H1 (cell line): ENCODE measurements around the gene RABL2B. TPM values are rescaled to one million over a fixed set of nuclear protein-coding genes. Genes with fewer than 3 reads are reported as not detected.

ENCODE experiments used
- CTCF ChIA-PET: fragments of 300-600 bp; sonication (Branson Sonifier 250); formaldehyde crosslinking; loops from one replicate; lab custom pipeline; 2021; ENCODE audit not compliant: partially characterized antibody; lab: Charles Lee
- POLR2A ChIA-PET: fragments of 300-600 bp; sonication (Branson Sonifier 250); formaldehyde crosslinking; loops from one replicate; lab custom pipeline; 2021; ENCODE audit warnings: inconsistent platforms; ENCODE audit not compliant: partially characterized antibody; lab: Charles Lee
- DNase-seq, 2 experiments: peaks; one replicate each; pipeline versions ENCODE4 v3.0.0 to v3.0.0-alpha.2; 2010 to 2022; ENCODE audit warnings: low spot score in 2 of 2, low read depth in 1 of 2, mixed read lengths in 1 of 2
- FAIRE-seq: peaks from 2 replicates; lab custom pipeline; 2011; peaks lifted over from hg19 to GRCh38; lab: Jason Lieb, UNC
- H2AFZ ChIP-seq: 2 replicates; pipeline ENCODE4 v1.8.1; 2012; ENCODE audit warnings: low read length, inconsistent platforms
- H2AK5ac ChIP-seq: 2 replicates; pipeline ENCODE4 v1.6.1; 2013; ENCODE audit warnings: low read depth, low read length
- H2BK120ac ChIP-seq: replicated peaks from 2 replicates; pipeline ENCODE3; 2013; ENCODE audit warnings: low read depth, low read length, inconsistent platforms
- H2BK12ac ChIP-seq: 2 replicates; pipeline ENCODE4 v1.6.1; 2013; ENCODE audit warnings: low read depth, low read length
- H2BK15ac ChIP-seq: 2 replicates; pipeline ENCODE4 v1.6.1; 2013; ENCODE audit warnings: low read length
- H2BK20ac ChIP-seq: 2 replicates; pipeline ENCODE4 v1.6.1; 2013; ENCODE audit warnings: low read length
- H2BK5ac ChIP-seq: 2 replicates; pipeline ENCODE4 v1.6.1; 2013; ENCODE audit warnings: low read depth, low read length
- H3K14ac ChIP-seq: 2 replicates; pipeline ENCODE4 v1.6.1; 2013; ENCODE audit warnings: inconsistent platforms; ENCODE audit not compliant: insufficient read length
- H3K18ac ChIP-seq: 2 replicates; pipeline ENCODE4 v1.6.1; 2013; ENCODE audit warnings: low read length; ENCODE audit errors: extremely low read depth
- H3K23ac ChIP-seq: 2 replicates; pipeline ENCODE4 v1.6.1; 2013; ENCODE audit warnings: inconsistent platforms; ENCODE audit not compliant: insufficient read length
- H3K23me2 ChIP-seq: 2 replicates; pipeline ENCODE4 v1.6.1; 2013; ENCODE audit warnings: low read depth, low read length
- H3K27ac ChIP-seq: 2 replicates; pipeline ENCODE4 v1.6.1; 2011; ENCODE audit warnings: low read depth, low read length, inconsistent platforms
- H3K27me3 ChIP-seq, 4 experiments: replicated peaks in 1 of 4; 1 replicate in 1 of 4; 2 replicates in 3 of 4; pipeline versions ENCODE4 v1.6.1 to v1.8.1; 2011 to 2013; ENCODE audit warnings: low read length in 3 of 4, mild to moderate bottlenecking in 3 of 4, inconsistent platforms in 2 of 4, mixed read lengths in 2 of 4, moderate library complexity in 1 of 4; ENCODE audit not compliant: control insufficient read depth in 3 of 4, insufficient read depth in 3 of 4; ENCODE audit errors: extremely low read depth in 1 of 4
- H3K36me3 ChIP-seq, 4 experiments: 2 replicates each; pipeline versions ENCODE4 v1.6.1 to v1.8.1; 2011 to 2013; ENCODE audit warnings: mild to moderate bottlenecking in 4 of 4, low read length in 3 of 4, moderate library complexity in 2 of 4, control low read depth in 1 of 4, inconsistent platforms in 1 of 4; ENCODE audit not compliant: insufficient read depth in 4 of 4, control insufficient read depth in 2 of 4
- H3K4ac ChIP-seq: replicated peaks from 2 replicates; pipeline ENCODE3; 2013; ENCODE audit warnings: low read length, low read depth, mixed read lengths, inconsistent platforms; ENCODE audit not compliant: insufficient read length
- H3K4me1 ChIP-seq, 4 experiments: replicated peaks in 1 of 4; 1 replicate in 1 of 4; 2 replicates in 3 of 4; pipeline versions ENCODE4 v1.6.1 to v1.8.1; 2011 to 2013; ENCODE audit warnings: low read length in 3 of 4, inconsistent platforms in 2 of 4, mixed read lengths in 1 of 4; ENCODE audit not compliant: insufficient read depth in 4 of 4, control insufficient read depth in 3 of 4
- H3K4me2 ChIP-seq, 2 experiments: 2 replicates each; pipeline versions ENCODE4 v1.6.1 to v1.8.1; 2011 to 2013; ENCODE audit warnings: low read depth in 2 of 2, low read length in 2 of 2, control low read depth in 1 of 2, inconsistent platforms in 1 of 2, mild to moderate bottlenecking in 1 of 2; ENCODE audit not compliant: insufficient read depth in 1 of 2
- H3K4me3 ChIP-seq, 4 experiments: fragments of 200-600, 300-600 bp in 1 of 4; sonication (generic), shearing (Covaris generic), sonication (Bioruptor Twin) in 1 of 4; 2 replicates each; pipeline versions ENCODE4 v1.5.1 to v1.8.1; 2011 to 2016; ENCODE audit warnings: low read length in 4 of 4, low read depth in 3 of 4, control low read depth in 2 of 4, inconsistent platforms in 2 of 4, mild to moderate bottlenecking in 2 of 4, mixed read lengths in 1 of 4, moderate library complexity in 1 of 4; ENCODE audit not compliant: insufficient read depth in 2 of 4; ENCODE audit errors: extremely low read depth in 1 of 4
- H3K56ac ChIP-seq: replicated peaks from 2 replicates; pipeline ENCODE3; 2013; ENCODE audit warnings: low read depth, mild to moderate bottlenecking, mixed read lengths, low read length, inconsistent platforms; ENCODE audit not compliant: insufficient read length
- H3K79me1 ChIP-seq: 2 replicates; pipeline ENCODE4 v1.6.1; 2013; ENCODE audit warnings: low read depth, low read length, control low read depth
- H3K79me2 ChIP-seq, 2 experiments: 2 replicates each; pipeline versions ENCODE4 v1.6.1 to v1.8.1; 2012 to 2013; ENCODE audit warnings: low read length in 2 of 2, mild to moderate bottlenecking in 2 of 2, inconsistent platforms in 1 of 2; ENCODE audit not compliant: insufficient read depth in 2 of 2, control insufficient read depth in 1 of 2
- H3K9ac ChIP-seq, 4 experiments: replicated peaks in 1 of 4; 1 replicate in 1 of 4; 2 replicates in 3 of 4; pipeline versions ENCODE4 v1.6.1 to v1.8.1; 2011 to 2013; ENCODE audit warnings: low read depth in 3 of 4, low read length in 3 of 4, control low read depth in 2 of 4, mild to moderate bottlenecking in 2 of 4, moderate library complexity in 2 of 4, inconsistent platforms in 1 of 4; ENCODE audit errors: extremely low read depth in 1 of 4
- H3K9me3 ChIP-seq, 2 experiments: 2 replicates each; pipeline versions ENCODE4 v1.6.1 to v1.8.1; 2012 to 2013; ENCODE audit warnings: mild to moderate bottlenecking in 2 of 2, moderate library complexity in 2 of 2, control low read depth in 1 of 2, inconsistent platforms in 1 of 2, low read depth in 1 of 2, low read length in 1 of 2, mixed read lengths in 1 of 2; ENCODE audit not compliant: insufficient read depth in 2 of 2
- H4K20me1 ChIP-seq, 2 experiments: replicated peaks in 1 of 2; 2 replicates each; pipeline versions ENCODE3 to v1.8.1; 2011 to 2013; ENCODE audit warnings: inconsistent platforms in 2 of 2, low read length in 2 of 2, mild to moderate bottlenecking in 1 of 2; ENCODE audit not compliant: insufficient read depth in 2 of 2, control insufficient read depth in 1 of 2
- H4K5ac ChIP-seq: 2 replicates; pipeline ENCODE4 v1.6.1; 2013; ENCODE audit warnings: low read length, low read depth, mixed read lengths, inconsistent platforms; ENCODE audit not compliant: insufficient read length
- H4K8ac ChIP-seq: 2 replicates; pipeline ENCODE4 v1.8.0; 2013; ENCODE audit warnings: mild to moderate bottlenecking, moderate library complexity, low read length, inconsistent platforms; ENCODE audit not compliant: insufficient read depth; ENCODE audit errors: extremely low read depth
- H4K91ac ChIP-seq: replicated peaks from 2 replicates; pipeline ENCODE3; 2013; ENCODE audit warnings: low read length, mixed read lengths, inconsistent platforms; ENCODE audit not compliant: insufficient read length
- CREB1 ChIP-seq: IDR thresholded peaks from 2 replicates; pipeline ENCODE4 v1.6.1; 2012; ENCODE audit warnings: inconsistent platforms
- EP300 ChIP-seq, 2 experiments: IDR thresholded peaks; 1 replicate in 1 of 2; 2 replicates in 1 of 2; pipeline ENCODE4 v1.6.1; 2011 to 2012; ENCODE audit warnings: low read depth in 2 of 2, low read length in 2 of 2, mild to moderate bottlenecking in 2 of 2, borderline replicate concordance in 1 of 2, inconsistent platforms in 1 of 2, moderate library complexity in 1 of 2
- HDAC2 ChIP-seq, 2 experiments: fragments of 300-600 bp in 1 of 2; sonication (generic) in 1 of 2; IDR thresholded peaks; 2 replicates each; pipeline ENCODE4 v1.6.1; 2011 to 2012; ENCODE audit warnings: low read depth in 2 of 2, low read length in 2 of 2, mild to moderate bottlenecking in 2 of 2, moderate library complexity in 2 of 2, borderline replicate concordance in 1 of 2, inconsistent platforms in 1 of 2
- MAFK ChIP-seq: IDR thresholded peaks from 2 replicates; pipeline ENCODE4 v1.6.1; 2012; ENCODE audit warnings: low read depth, mild to moderate bottlenecking, improper control_type of control experiment, low read length
- POU5F1 ChIP-seq: IDR thresholded peaks from 2 replicates; pipeline ENCODE4 v1.6.1; 2011; ENCODE audit warnings: low read depth, mild to moderate bottlenecking, low read length, moderate library complexity
- TEAD4 ChIP-seq: IDR thresholded peaks from 2 replicates; pipeline ENCODE4 v1.6.1; 2012; ENCODE audit warnings: low read depth, low read length, inconsistent platforms, mixed read lengths
- WGBS, 2 experiments: shearing (Covaris generic) in 1 of 2; methylation state at CpG; one replicate each; pipeline versions ENCODE4 v1.1.6 to v1.1.7; 2013 to 2015; ENCODE audit warnings: low lambda C conversion rate in 2 of 2, mixed read lengths in 2 of 2, inconsistent platforms in 1 of 2, low coverage in 1 of 2, missing lambda C conversion rate in 1 of 2; ENCODE audit not compliant: insufficient replicate concordance in 2 of 2, insufficient coverage in 1 of 2, insufficient read length in 1 of 2; ENCODE audit errors: extremely low coverage in 1 of 2, missing lambda C conversion rate in 1 of 2; 5-methylcytosine and 5-hydroxymethylcytosine counted together
- polyA plus RNA-seq, 7 experiments: library from polyadenylated mRNA; depleted of rRNA in 3 of 7; stranded (reverse) in 5 of 7; unstranded in 2 of 7; fragments of >200 nt in 5 of 7; fragments of 200-250 nt in 2 of 7; gene quantifications; 1 replicate in 5 of 7; 2 replicates in 1 of 7; 4 replicates in 1 of 7; pipeline versions ENCODE4 v1.2.1 to v1.2.3, GENCODE V29; 2011 to 2013; ENCODE audit warnings: missing spikeins in 2 of 7, mixed read lengths in 2 of 7
- total RNA-seq: library from RNA; stranded (reverse); fragmentation: NEBNext Ultra II Directional; extraction: Animal tissue kit (Norgen Biotek cat#: 25700); gene quantifications from 2 replicates; pipeline ENCODE4 v1.2.1, GENCODE V29; 2021

Gene RABL2B
- total and polyA plus RNA-seq, 2 of the 8 experiments (the other 6 are each of a cell fraction or from before 2014, with no cell fraction given) = 16.2 to 26.5 TPM

- CTCF ChIA-PET = no interaction called here
- no peak overlapping the region for H3K4me3 ChIP-seq
- no peak overlapping the region for H3K56ac ChIP-seq
- no peak overlapping the region for H4K8ac ChIP-seq
- no peak overlapping the region for H3K27ac ChIP-seq
- H3K23ac ChIP-seq = no peak overlapping the region
- no peaks in the 10 kb centered on the region for H3K79me2 ChIP-seq
- H3K79me1 ChIP-seq = no peaks in the 10 kb centered on the region
- H3K36me3 ChIP-seq = no peaks in the 10 kb centered on the region
- H3K27me3 ChIP-seq = peaks cover 9 to 83% (median 60%) of the 10 kb centered on the region in 4 experiments
- no peaks in the 10 kb centered on the region; the same call in 1 of the 2 replicates for H3K23me2 ChIP-seq
- no peak overlapping the region for H3K4me2 ChIP-seq
- H2BK12ac ChIP-seq = no peak overlapping the region
- H3K9ac ChIP-seq = no peak overlapping the region
- H3K4ac ChIP-seq = no peak overlapping the region
- no peak overlapping the region for H2BK5ac ChIP-seq
- peaks cover 0 to 5% of the 10 kb centered on the region in 2 experiments for H4K20me1 ChIP-seq
- peaks cover 0 to 2% (median 0%) of the 10 kb centered on the region in 4 experiments; a peak in 2 of 7 replicates for H3K4me1 ChIP-seq
- FAIRE-seq (no peak), DNase-seq (no peak)
- H2AFZ ChIP-seq = no peak overlapping the region
- H4K5ac ChIP-seq = no peak overlapping the region
- no peaks in the 10 kb centered on the region for H3K9me3 ChIP-seq
- H4K91ac ChIP-seq = no peak overlapping the region
- POLR2A ChIA-PET = no interaction called here
- no peak overlapping the region for H3K14ac ChIP-seq
- H2AK5ac ChIP-seq = no peak overlapping the region
- H2BK120ac ChIP-seq = no peak overlapping the region
- no peak overlapping the region for H2BK15ac ChIP-seq
- 74% methylated on average over 6 of the region's 6 CpGs; no CpG with 5 or more reads in 1 of the 2 experiments for WGBS, 2 experiments
- H3K18ac ChIP-seq = no peak overlapping the region
- no peak overlapping the region for H2BK20ac ChIP-seq
- TF ChIP-seq POU5F1 (no peak), CREB1 (no peak), TEAD4 (no peak), EP300 (IDR thresholded peaks at IDR 0.05; ENCODE audit: borderline replicate concordance in 1 of 2, low read depth in 2 of 2, low read length in 2 of 2) (no peak), HDAC2 (IDR thresholded peaks at IDR 0.05; ENCODE audit: borderline replicate concordance in 1 of 2, low read depth in 2 of 2, low read length in 2 of 2) (no peak), MAFK (no peak)
Observed at GRCh38 chr22:50735739-50736030, 47.8 kb downstream of the RABL2B start.
